ENCODE measurements around the gene OSBPL1A.
"Not testable (repeated sequence)": the region's sequence is repeated elsewhere in the genome, so short reads cannot be mapped to it uniquely, and the experiment has no call there.

OSBPL1A gene

DNA sequence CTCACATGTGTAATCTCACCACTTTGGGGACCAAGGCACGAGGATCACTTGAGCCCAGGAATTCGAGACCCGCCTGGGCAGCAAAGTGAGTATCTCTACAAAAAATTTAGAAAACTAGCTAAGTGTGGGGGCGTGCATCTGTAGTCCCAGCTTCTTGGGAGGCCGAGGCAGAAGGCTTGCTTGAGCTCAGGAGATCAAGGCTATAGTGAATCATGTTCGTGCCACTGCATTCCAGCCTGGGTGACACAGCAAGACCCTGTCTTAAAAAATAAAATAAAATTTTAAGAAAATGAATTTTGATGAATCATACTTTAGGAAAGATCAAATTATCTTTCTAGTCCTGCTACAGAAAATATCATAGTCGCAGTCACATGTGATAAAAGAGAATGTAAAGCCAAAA is 211.8 kb downstream of the OSBPL1A start:
- no peak for DNase-seq (ENCODE audit: low read depth)

DNA sequence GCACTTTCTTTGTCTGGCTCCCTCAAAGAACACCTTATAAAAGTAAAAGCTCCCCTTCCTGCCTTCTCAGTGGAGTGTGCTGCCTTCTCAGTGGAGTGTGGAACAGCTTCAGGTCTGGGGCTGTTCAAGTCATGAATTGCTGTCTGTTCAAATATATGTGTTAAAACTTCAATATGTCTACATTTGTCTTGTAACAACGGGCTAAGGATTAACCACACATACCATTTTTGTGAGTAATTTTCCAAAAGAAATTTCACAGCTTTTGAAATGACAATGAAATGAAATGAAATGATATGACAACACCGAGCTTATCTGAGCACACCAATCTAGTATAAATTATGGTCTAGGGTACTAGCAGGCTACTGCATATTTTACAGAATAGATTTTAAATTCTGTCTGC is 215.8 kb downstream of the OSBPL1A start:
- DNase-seq (ENCODE audit: low read depth): no peak

GRCh38 chr18:24180048-24180447 is 217.6 kb downstream of the OSBPL1A start:
- no peak for DNase-seq (ENCODE audit: low read depth)

- DNase-seq (ENCODE audit: low read depth): no peak
Observed at GRCh38 chr18:24177499-24178133, 220.0 kb downstream of the OSBPL1A start.

DNA sequence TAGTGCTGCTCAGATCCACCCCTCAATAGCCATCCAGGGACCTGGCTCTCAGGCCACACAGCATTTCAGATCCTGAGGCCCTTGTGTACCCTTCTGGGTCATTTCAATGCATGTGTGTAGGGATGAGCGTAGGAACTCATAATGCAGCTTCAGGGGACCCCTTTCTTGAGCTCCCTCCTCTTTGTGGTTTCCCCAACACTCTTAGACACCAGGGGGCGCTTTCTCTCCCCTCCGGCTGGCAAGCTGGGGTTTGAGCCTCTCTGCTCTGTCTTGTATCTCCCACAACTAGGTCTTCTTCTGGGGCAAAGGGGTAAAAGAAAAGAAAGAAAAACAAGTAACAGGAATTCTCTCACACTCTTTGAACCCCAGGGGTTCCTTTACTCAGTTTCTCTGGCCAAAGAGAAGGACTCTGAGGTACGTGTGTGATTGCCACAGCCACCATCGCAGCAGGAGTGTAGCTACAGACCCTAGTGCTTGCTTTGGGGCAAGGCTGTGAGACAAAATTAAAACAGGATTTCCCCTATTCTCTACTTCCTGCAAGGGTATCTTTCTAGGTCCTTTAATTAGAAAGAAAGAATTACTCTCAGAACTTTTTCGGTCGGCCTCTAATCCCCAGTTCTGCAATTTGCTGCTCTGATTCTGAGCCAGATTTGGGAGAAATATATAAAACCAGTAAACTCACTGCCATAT is 220.8 kb downstream of the OSBPL1A start:
- peak; percentile 3 for DNase-seq (ENCODE audit: low read depth)

- no peak for DNase-seq (ENCODE audit: low read depth)
Observed at GRCh38 chr18:24173997-24174396, 223.6 kb downstream of the OSBPL1A start.

GRCh38 chr18:24170360-24170759 is 227.3 kb downstream of the OSBPL1A start:
- no peak for DNase-seq (ENCODE audit: low read depth)

DNA sequence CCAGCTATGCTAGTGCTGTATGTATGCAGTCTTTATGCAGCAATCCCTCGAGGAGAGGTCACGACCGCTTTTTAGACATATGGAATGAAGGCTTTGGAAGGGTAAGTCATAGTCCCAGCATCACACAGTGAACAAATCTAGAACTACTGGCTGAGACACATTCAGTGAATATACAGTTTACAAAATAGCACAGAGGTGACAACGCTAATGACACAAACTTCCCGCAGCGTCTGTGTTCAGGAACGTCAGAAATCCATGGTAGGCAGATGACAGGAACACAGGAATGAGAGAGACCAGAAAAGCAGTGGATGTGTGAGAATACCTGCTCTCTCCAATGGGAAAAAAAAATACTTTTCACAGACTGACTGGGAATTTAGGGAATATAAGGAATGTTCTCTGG is 229.1 kb downstream of the OSBPL1A start:
- no peak for DNase-seq (ENCODE audit: low read depth)

DNA sequence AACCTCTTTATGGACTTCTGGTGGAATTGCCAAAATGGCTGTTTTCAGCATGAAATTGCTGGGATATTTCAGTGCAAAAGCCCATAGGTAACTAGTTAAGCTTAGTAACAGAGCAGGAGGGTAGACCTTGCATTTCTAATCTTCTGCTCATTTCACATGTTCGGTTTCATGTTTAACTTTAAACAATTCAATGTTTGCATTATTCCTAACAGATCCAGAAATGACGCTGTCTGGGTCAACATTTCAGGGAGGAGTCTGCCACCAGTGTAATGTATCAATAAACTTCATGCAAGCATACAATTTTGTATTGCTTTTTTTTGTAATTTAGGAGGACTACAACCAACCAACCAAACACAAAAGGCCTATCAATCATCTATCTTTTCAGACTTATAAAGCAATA is 236.3 kb downstream of the OSBPL1A start:
- DNase-seq (ENCODE audit: low read depth): no peak

DNA sequence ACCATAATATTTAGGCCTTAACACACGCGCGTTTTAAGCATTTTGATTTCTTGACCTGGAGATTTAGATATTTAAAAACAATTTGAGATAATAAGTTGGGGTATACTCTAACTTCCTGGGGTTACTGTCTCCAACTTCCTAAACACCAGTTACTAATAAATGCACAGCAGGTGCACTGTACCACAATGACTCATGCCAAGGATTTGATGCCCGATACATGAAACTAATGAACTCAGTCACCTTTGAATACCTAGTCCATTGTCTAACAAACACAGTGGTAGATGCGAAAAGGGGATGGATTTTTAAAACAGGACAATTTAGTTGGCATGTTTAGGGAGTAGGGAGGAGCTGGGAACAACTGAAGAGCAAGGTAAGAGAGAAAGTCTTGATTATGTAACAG is 237.5 kb downstream of the OSBPL1A start:
- DNase-seq (ENCODE audit: low read depth): no peak

- no peak for DNase-seq (ENCODE audit: low read depth)
Observed at GRCh38 chr18:24157855-24158254, 239.8 kb downstream of the OSBPL1A start.

DNA sequence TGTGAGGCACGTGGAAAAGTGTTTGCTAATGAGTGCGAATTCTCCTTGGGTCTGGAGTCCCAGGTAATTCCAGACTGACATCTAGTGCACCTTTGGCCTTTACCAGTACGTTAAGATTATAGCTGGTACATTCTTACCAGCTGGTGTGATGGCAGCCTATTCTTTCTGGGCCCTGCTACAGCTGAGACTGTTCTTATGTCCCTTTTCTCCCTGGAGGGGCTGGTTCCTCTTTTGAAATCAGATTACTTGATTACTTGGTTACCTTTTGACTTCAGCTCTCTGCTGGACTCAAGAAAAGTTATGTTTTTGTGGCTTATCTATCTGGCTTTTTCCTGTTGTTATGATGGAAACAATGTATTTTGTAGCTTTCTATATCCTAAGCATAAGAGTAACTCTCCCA is 244.2 kb downstream of the OSBPL1A start:
- DNase-seq (ENCODE audit: low read depth): no peak

- DNase-seq (ENCODE audit: low read depth): not testable (repeated sequence)
Observed at GRCh38 chr18:24149591-24149990, 248.0 kb downstream of the OSBPL1A start.

DNA sequence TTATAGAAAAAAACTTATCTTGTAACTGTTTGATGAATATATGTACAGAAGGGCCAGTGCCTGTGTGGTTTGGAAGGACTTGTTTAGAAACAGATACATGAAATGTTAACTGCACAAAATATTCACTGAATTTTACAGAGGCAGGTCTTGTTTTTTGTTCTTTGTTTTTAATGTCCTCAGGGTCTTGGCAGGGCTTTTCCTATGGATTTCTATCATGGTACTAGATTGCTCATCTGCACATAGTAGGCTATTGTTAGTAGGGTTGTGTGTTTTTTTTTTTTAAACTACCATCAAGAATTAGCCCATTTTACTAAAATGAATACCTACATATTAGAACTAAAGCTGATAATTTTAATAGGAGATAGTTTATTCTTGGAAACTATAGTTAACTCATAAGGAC is 255.2 kb downstream of the OSBPL1A start:
- no peak for DNase-seq (ENCODE audit: low read depth)

- DNase-seq (ENCODE audit: low read depth): no peak
Observed at GRCh38 chr18:24140697-24141096, 256.9 kb downstream of the OSBPL1A start.

GRCh38 chr18:24138789-24139616 is 258.6 kb downstream of the OSBPL1A start, which contains the start of gene CABYR:
Gene CABYR (plus strand): TSS chr18:24139062. CDS start chr18:24143115, 4,053 bp downstream.
- DNase-seq (ENCODE audit: low read depth): no peak

DNA sequence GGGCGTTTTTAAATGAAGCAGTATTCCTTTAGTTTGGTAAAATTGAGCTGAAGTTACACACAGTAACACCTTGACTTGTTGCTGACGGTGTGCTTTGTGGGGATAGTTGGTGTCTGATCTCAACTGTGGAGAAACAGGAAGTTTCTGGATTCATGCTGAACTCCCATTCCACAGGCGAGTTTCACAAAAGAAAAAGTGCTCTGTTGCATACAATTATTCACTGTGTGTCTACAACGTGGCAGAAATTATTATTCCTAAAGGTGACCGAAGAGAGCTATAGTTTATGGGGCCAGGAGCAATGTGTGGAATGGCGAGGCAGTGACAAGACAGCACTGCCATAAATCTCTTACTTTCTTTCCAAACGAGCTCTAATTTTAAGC is 259.2 kb downstream of the OSBPL1A start:
- DNase-seq (ENCODE audit: low read depth): no peak

GRCh38 chr18:24136967-24137373 is 260.7 kb downstream of the OSBPL1A start:
- DNase-seq (ENCODE audit: low read depth): no peak

DNA sequence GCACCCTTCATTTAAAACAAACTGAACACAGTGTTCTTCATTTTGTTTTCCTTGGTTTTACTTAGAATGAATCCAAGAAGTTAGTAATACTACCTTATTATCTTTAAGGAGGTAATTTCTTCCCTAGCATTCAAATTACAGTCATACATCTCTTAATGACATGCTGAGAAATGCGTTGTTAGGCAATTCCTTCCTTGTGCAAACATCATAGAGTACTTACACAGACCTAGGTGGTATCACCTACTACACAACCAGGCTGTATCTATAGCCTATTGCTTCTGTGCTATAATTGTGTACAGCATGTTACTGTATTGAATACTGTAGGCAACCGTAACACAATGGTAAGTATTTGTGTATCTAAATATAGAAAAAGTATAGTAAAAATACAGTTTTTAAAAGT is 267.1 kb downstream of the OSBPL1A start:
- DNase-seq (ENCODE audit: low read depth): no peak

GRCh38 chr18:24128700-24129099 is 268.9 kb downstream of the OSBPL1A start:
- no peak for DNase-seq (ENCODE audit: low read depth)

- DNase-seq (ENCODE audit: low read depth): no peak
Observed at GRCh38 chr18:24127735-24128134, 269.9 kb downstream of the OSBPL1A start.

GRCh38 chr18:24126155-24126961 is 271.3 kb downstream of the OSBPL1A start:
- DNase-seq (ENCODE audit: low read depth): no peak

All from CMK (cell line).